OCI-LY7 (cell line): Measurements from ENCODE around the gene FZD10. TPM values are rescaled to one million over a fixed set of nuclear protein-coding genes. Genes with fewer than 3 reads are reported as not detected.

Experiments
- BruUV-seq: library from RNA; stranded (reverse); fragments of 400-500 nt; replicated peaks from 2 replicates; lab custom pipeline; 2021; lab: Mats Ljungman, UMichigan
- CTCF ChIA-PET: fragments of 300-600 bp; sonication (Branson Sonifier 250); formaldehyde crosslinking; loops from one replicate; lab custom pipeline; 2022; ENCODE audit warnings: antibody characterized with exemption; ENCODE audit not compliant: unreplicated experiment; lab: Charles Lee
- POLR2A ChIA-PET: fragments of 300-600 bp; sonication (Branson Sonifier 250); formaldehyde crosslinking; loops from one replicate; lab custom pipeline; 2022; ENCODE audit warnings: antibody characterized with exemption; lab: Charles Lee
- DNase-seq: peaks from one replicate; pipeline ENCODE4 v3.0.0-alpha.2; 2015; ENCODE audit warnings: low spot score
- H2AFZ ChIP-seq: fragments of 200-600 bp; sonication (generic), shearing (Covaris generic); 2 replicates; pipeline ENCODE4 v1.6.1; 2014; ENCODE audit warnings: mild to moderate bottlenecking, antibody characterized with exemption, low read length, moderate library complexity
- H3K27ac ChIP-seq: fragments of 200-600 bp; sonication (generic); 2 replicates; pipeline ENCODE4 v1.5.1; 2014; ENCODE audit warnings: mixed run types, low read depth, mild to moderate bottlenecking, moderate library complexity, low read length, inconsistent platforms; ENCODE audit not compliant: poor library complexity, severe bottlenecking
- H3K36me3 ChIP-seq: fragments of 200-600 bp; sonication (generic); 2 replicates; pipeline ENCODE4 v1.6.1; 2014; ENCODE audit warnings: mild to moderate bottlenecking, antibody characterized with exemption, low read length, moderate library complexity, mixed read lengths; ENCODE audit not compliant: insufficient read depth
- H3K4me1 ChIP-seq: fragments of 200-600 bp; sonication (generic); 2 replicates; pipeline ENCODE4 v1.5.1; 2014; ENCODE audit warnings: mild to moderate bottlenecking, low read length; ENCODE audit not compliant: insufficient read depth, poor library complexity, severe bottlenecking
- H3K4me2 ChIP-seq: fragments of 200-600 bp; sonication (generic); 2 replicates; pipeline ENCODE4 v1.6.1; 2014; ENCODE audit warnings: mild to moderate bottlenecking, low read length
- H3K4me3 ChIP-seq: fragments of 200-600 bp; sonication (generic); 2 replicates; pipeline ENCODE4 v1.5.1; 2014; ENCODE audit warnings: mild to moderate bottlenecking, low read depth, low read length; ENCODE audit not compliant: poor library complexity, severe bottlenecking
- H3K79me2 ChIP-seq: fragments of 200-600 bp; sonication (generic); 2 replicates; pipeline ENCODE4 v1.6.1; 2016; ENCODE audit warnings: low read depth, mild to moderate bottlenecking, low read length, moderate library complexity, mixed read lengths; ENCODE audit not compliant: insufficient read depth
- H3K9me2 ChIP-seq: fragments of 200-600 bp; sonication (generic); 2 replicates; pipeline ENCODE4 v1.6.1; 2016; ENCODE audit warnings: mild to moderate bottlenecking, low read length, mixed read lengths; ENCODE audit not compliant: insufficient read depth
- H3K9me3 ChIP-seq: fragments of 200-600 bp; sonication (generic); 2 replicates; pipeline ENCODE4 v1.6.1; 2014; ENCODE audit warnings: mild to moderate bottlenecking, mixed run types, low read length, mixed read lengths
- H4K20me1 ChIP-seq: fragments of 200-600 bp; sonication (generic); 2 replicates; pipeline ENCODE4 v1.6.1; 2014; ENCODE audit warnings: mild to moderate bottlenecking, antibody characterized with exemption, low read length, moderate library complexity, mixed read lengths; ENCODE audit not compliant: insufficient read depth
- CTCF ChIP-seq: fragments of 200-600 bp; sonication (generic); conservative IDR thresholded peaks from 2 replicates; pipeline ENCODE4 v1.5.1; 2014; ENCODE audit warnings: mild to moderate bottlenecking, antibody characterized with exemption, low read length, moderate library complexity, mixed read lengths
- EZH2phosphoT487 ChIP-seq: fragments of 200-600 bp; sonication (generic); IDR thresholded peaks from 2 replicates; pipeline ENCODE4 v1.6.1; 2018; ENCODE audit warnings: low read depth, borderline replicate concordance, mild to moderate bottlenecking, mixed run types, antibody characterized with exemption, low read length, moderate library complexity, mixed read lengths
- intact Hi-C: fragments of 100-400 bp; cut with micrococcal nuclease; formaldehyde crosslinking; loops from one replicate; pipeline ENCODE4 v1.10.0; 2022; ENCODE audit not compliant: unreplicated experiment
- total RNA-seq, 2 experiments: library from RNA; depleted of rRNA in 1 of 2; stranded (reverse); fragments of >200 nt in 1 of 2; shearing (Covaris generic) in 1 of 2; gene quantifications; 2 replicates each; pipeline ENCODE4 v1.2.3, GENCODE V29; 2014 to 2022

The FZD10 gene
- total RNA-seq, 2 experiments from 2014 or later = not detected

GRCh38 chr12:130138478-130138877, 23.8 kb upstream of the FZD10 start:
- no peaks in the 10 kb centered on the region for H4K20me1 ChIP-seq
- no peak overlapping the region for H3K4me3 ChIP-seq
- no peaks in the 10 kb centered on the region for H3K36me3 ChIP-seq
- no peak overlapping the region for H2AFZ ChIP-seq
- no peaks in the 10 kb centered on the region for H3K9me2 ChIP-seq
- no peak overlapping the region for H3K27ac ChIP-seq
- intact Hi-C loops = no loop called here
- no peaks in the 10 kb centered on the region for H3K9me3 ChIP-seq
- TF ChIP-seq EZH2phosphoT487 = no peak
- no peak for TF ChIP-seq CTCF
- no peaks in the 10 kb centered on the region for H3K4me1 ChIP-seq
- no TSS peak for BruUV-seq
- ChIA-PET CTCF (no interaction called here), POLR2A (interaction anchor here (0.5 kb wide), 1 partner anchor 36 kb away, joined by 3 read pairs; no protein-coding TSS in a partner anchor)
- DNase-seq = no peak
- H3K79me2 ChIP-seq = no peaks in the 10 kb centered on the region
- H3K4me2 ChIP-seq = no peak overlapping the region

GRCh38 chr12:130139567-130140421, 22.5 kb upstream of the FZD10 start:
- no peak overlapping the region for H3K4me2 ChIP-seq
- H3K36me3 ChIP-seq = no peaks in the 10 kb centered on the region
- H3K9me2 ChIP-seq = no peaks in the 10 kb centered on the region
- no peaks in the 10 kb centered on the region for H3K79me2 ChIP-seq
- no peak overlapping the region for H3K27ac ChIP-seq
- no peaks in the 10 kb centered on the region for H4K20me1 ChIP-seq
- H2AFZ ChIP-seq = no peak overlapping the region
- DNase-seq = no peak
- ChIA-PET POLR2A (no interaction called here), CTCF (no interaction called here)
- H3K9me3 ChIP-seq = no peaks in the 10 kb centered on the region
- H3K4me1 ChIP-seq = no peaks in the 10 kb centered on the region
- TF ChIP-seq CTCF (no peak), EZH2phosphoT487 (no peak)
- intact Hi-C loops = no loop called here
- H3K4me3 ChIP-seq = no peak overlapping the region
- BruUV-seq = no TSS peak

- no peak overlapping the region for H3K27ac ChIP-seq
- no peaks in the 10 kb centered on the region for H3K79me2 ChIP-seq
- no peak for DNase-seq
- POLR2A ChIA-PET = no interaction called here
- no peaks in the 10 kb centered on the region for H3K9me3 ChIP-seq
- H3K4me2 ChIP-seq = no peak overlapping the region
- no peaks in the 10 kb centered on the region for H3K9me2 ChIP-seq
- no peak overlapping the region for H3K4me3 ChIP-seq
- CTCF ChIA-PET = no interaction called here
- no peaks in the 10 kb centered on the region for H4K20me1 ChIP-seq
- no peaks in the 10 kb centered on the region for H3K4me1 ChIP-seq
- BruUV-seq = no TSS peak
- no peak overlapping the region for H2AFZ ChIP-seq
- intact Hi-C loops = no loop called here
- no peaks in the 10 kb centered on the region for H3K36me3 ChIP-seq
- TF ChIP-seq CTCF (no peak), EZH2phosphoT487 (no peak)
These were observed 21.2 kb upstream of the FZD10 start for GRCh38 chr12:130141105-130141504.
